Fibroblast of lung (primary cell): ENCODE measurements around the gene SCO2.

Experiments
- EZH2 ChIP-seq: IDR thresholded peaks from 2 replicates; pipeline ENCODE4 v1.5.1; 2012; ENCODE audit warnings: low read length, control low read depth, mild to moderate bottlenecking; ENCODE audit errors: missing control alignments
- TF ChIP-seq, protein P1 (sequence below), 2 donors: IDR thresholded peaks in 1 of 2; conservative IDR thresholded peaks in 1 of 2; 1 replicate in 1 of 2; 2 replicates in 1 of 2; pipeline ENCODE4 v1.5.1; 2011 to 2012; ENCODE audit warnings: low read length in 2 of 2, control low read depth in 1 of 2, inconsistent platforms in 1 of 2, low read depth in 1 of 2, mild to moderate bottlenecking in 1 of 2

DNA sequence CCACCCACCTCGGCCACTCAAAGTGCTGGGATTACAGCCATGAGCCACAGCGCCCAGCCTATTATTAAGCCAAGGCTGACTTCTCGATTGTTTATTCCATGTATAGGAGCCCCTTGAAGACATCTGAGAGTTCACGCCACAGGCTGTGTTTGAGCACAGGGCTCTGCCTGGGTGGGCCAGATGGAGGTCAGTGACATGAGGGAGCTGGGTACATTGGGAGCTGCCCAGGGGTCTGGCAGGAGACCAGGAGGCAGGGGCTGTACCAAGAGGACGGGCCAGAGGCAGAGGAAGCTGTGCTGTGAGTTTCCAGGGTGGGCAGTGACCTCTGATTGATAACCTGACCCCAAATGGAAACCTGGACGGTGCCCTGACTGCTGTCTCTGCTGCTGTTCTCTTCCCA is 23.3 kb downstream of the SCO2 start:
- TF ChIP-seq, protein P1, sequence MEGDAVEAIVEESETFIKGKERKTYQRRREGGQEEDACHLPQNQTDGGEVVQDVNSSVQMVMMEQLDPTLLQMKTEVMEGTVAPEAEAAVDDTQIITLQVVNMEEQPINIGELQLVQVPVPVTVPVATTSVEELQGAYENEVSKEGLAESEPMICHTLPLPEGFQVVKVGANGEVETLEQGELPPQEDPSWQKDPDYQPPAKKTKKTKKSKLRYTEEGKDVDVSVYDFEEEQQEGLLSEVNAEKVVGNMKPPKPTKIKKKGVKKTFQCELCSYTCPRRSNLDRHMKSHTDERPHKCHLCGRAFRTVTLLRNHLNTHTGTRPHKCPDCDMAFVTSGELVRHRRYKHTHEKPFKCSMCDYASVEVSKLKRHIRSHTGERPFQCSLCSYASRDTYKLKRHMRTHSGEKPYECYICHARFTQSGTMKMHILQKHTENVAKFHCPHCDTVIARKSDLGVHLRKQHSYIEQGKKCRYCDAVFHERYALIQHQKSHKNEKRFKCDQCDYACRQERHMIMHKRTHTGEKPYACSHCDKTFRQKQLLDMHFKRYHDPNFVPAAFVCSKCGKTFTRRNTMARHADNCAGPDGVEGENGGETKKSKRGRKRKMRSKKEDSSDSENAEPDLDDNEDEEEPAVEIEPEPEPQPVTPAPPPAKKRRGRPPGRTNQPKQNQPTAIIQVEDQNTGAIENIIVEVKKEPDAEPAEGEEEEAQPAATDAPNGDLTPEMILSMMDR (conservative IDR thresholded peaks at IDR 0.05 in 1 of 2, IDR thresholded peaks at IDR 0.05 in 1 of 2; ENCODE audit: low read depth in 1 of 2, low read length in 2 of 2) = no peak
- TF ChIP-seq EZH2 = no peak
